Measurements from ENCODE around the gene PTPRM. TPM values are rescaled to one million over a fixed set of nuclear protein-coding genes. Genes with fewer than 3 reads are reported as not detected.

PTPRM gene
- total and polyA plus RNA-seq, 2 of the 4 experiments (the other 2 are of a cell fraction) = 28.3 to 51.2 TPM

GRCh38 chr18:8364385-8364784 is 797.3 kb downstream of the PTPRM start:
- Histone ChIP-seq H4K8ac (ENCODE audit: low read depth in 2 of 2, low read length in 2 of 2) (no peak overlapping the region), H3K4ac (ENCODE audit: low read depth, low read length) (no peak overlapping the region), H2AK5ac (ENCODE audit: low read depth, low read length) (no peak overlapping the region), H2BK5ac (ENCODE audit: low read depth, low read length, poor library complexity, severe bottlenecking) (no peak overlapping the region), H3K56ac (ENCODE audit: extremely low read depth, insufficient read depth, low read length) (no peak overlapping the region), H3K23ac (ENCODE audit: low read depth, low read length) (no peak overlapping the region), H3K4me3 (ENCODE audit: insufficient read depth, low read depth, low read length) (no peak overlapping the region), H2AK9ac (replicated peaks; ENCODE audit: low read depth, low read length, poor library complexity) (no peak overlapping the region), H3K36me3 (ENCODE audit: control insufficient read depth, insufficient read depth, low read length) (no peaks in the 10 kb centered on the region), H4K5ac (ENCODE audit: low read depth, low read length) (no peak overlapping the region), H3K4me1 (ENCODE audit: control insufficient read depth, insufficient read depth, low read length) (peaks cover 6% of the 10 kb centered on the region), H3K9ac (ENCODE audit: low read depth, low read length) (no peak overlapping the region), H3K9me1 (ENCODE audit: insufficient read depth, low read length) (peaks cover 2% of the 10 kb centered on the region; the same call in 1 of the 2 replicates), H3K18ac (ENCODE audit: low read depth, low read length) (no peak overlapping the region), H2AFZ (replicated peaks; ENCODE audit: low read length, poor library complexity) (no peak overlapping the region), H2BK20ac (ENCODE audit: low read depth, low read length) (no peak overlapping the region), H2BK120ac (ENCODE audit: low read depth, low read length) (no peak overlapping the region), H3K27ac (ENCODE audit: insufficient read depth, low read length) (no peak overlapping the region), H2BK15ac (ENCODE audit: low read depth, low read length) (no peak overlapping the region), H4K91ac (ENCODE audit: insufficient read depth, low read depth, low read length) (no peak overlapping the region), H4K20me1 (ENCODE audit: insufficient read depth, low read length) (no peaks in the 10 kb centered on the region), H3K4me2 (ENCODE audit: low read depth, low read length) (no peak overlapping the region), H3K14ac (replicated peaks; ENCODE audit: low read depth, low read length) (no peak overlapping the region), H3K27me3 (ENCODE audit: control insufficient read depth, insufficient read depth, low read length) (peaks cover 3% of the 10 kb centered on the region), H3K9me3 (ENCODE audit: control insufficient read depth, insufficient read depth, low read length) (no peaks in the 10 kb centered on the region), H3K79me1 (ENCODE audit: low read depth in 1 of 2, low read length in 2 of 2) (no peaks in the 10 kb centered on the region)
- ATAC-seq (ENCODE audit: low read depth) (no peak), DNase-seq (no peak)
- intact Hi-C loops (cut with micrococcal nuclease) (no loop called here), dilution Hi-C loops (cut with HindIII; ENCODE audit: low sequenced_read_pairs, unreplicated experiment) (no loop called here), in situ Hi-C loops (cut with MboI; ENCODE audit: low sequenced_read_pairs) (no loop called here)
- no TSS peak for BruUV-seq (replicated peaks)
- WGBS, 2 experiments (ENCODE audit: extremely low coverage in 2 of 2, insufficient read length in 1 of 2) = no CpG with 5 or more reads among the region's 2 CpGs
- ChIA-PET CTCF (no interaction called here), POLR2A (ENCODE audit: unreplicated experiment) (no interaction called here)
- no peak for TF ChIP-seq SMC3 (IDR thresholded peaks at IDR 0.05; ENCODE audit: low read depth, low read length)
